HG02981 (cell line): ENCODE data around the gene CDKAL1.
"Not testable (repeated sequence)": the region's sequence is repeated elsewhere in the genome, so short reads cannot be mapped to it uniquely, and the experiment has no call there.

Experiments used
- ATAC-seq: cut with Tn5 transposase; IDR thresholded peaks from one replicate; pipeline ENCODE4 v1.9.1; 2021; ENCODE audit warnings: mild to moderate bottlenecking, moderate library complexity; ENCODE audit not compliant: unreplicated experiment

Gene CDKAL1

GRCh38 chr6:20732896-20733295, 198.6 kb downstream of the CDKAL1 start:
- no peak for ATAC-seq

- ATAC-seq, result no peak
Observed at GRCh38 chr6:20737912-20738311, 203.7 kb downstream of the CDKAL1 start.

GRCh38 chr6:20740088-20740487, 205.8 kb downstream of the CDKAL1 start:
- ATAC-seq, result no peak

GRCh38 chr6:20740727-20741126, 206.5 kb downstream of the CDKAL1 start:
- ATAC-seq, result no peak

GRCh38 chr6:20741490-20741889, 207.2 kb downstream of the CDKAL1 start:
- ATAC-seq, result no peak

GRCh38 chr6:20744911-20745557, 210.8 kb downstream of the CDKAL1 start:
- no peak for ATAC-seq

GRCh38 chr6:20746024-20746423, 211.8 kb downstream of the CDKAL1 start:
- no peak for ATAC-seq

- no peak for ATAC-seq
Observed at GRCh38 chr6:20746805-20747558, 212.7 kb downstream of the CDKAL1 start.

- no peak for ATAC-seq
Observed at GRCh38 chr6:20747991-20748390, 213.7 kb downstream of the CDKAL1 start.

GRCh38 chr6:20751293-20751935, 217.2 kb downstream of the CDKAL1 start:
- ATAC-seq, result no peak

- no peak for ATAC-seq
Observed at GRCh38 chr6:20755631-20756030, 221.4 kb downstream of the CDKAL1 start.

- not testable (repeated sequence) for ATAC-seq
Observed at GRCh38 chr6:20756584-20757147, 222.4 kb downstream of the CDKAL1 start.

GRCh38 chr6:20757761-20758160, 223.5 kb downstream of the CDKAL1 start:
- no peak for ATAC-seq

- ATAC-seq, result no peak
Observed at GRCh38 chr6:20763296-20763695, 229.0 kb downstream of the CDKAL1 start.

GRCh38 chr6:20769631-20770030, 235.4 kb downstream of the CDKAL1 start:
- no peak for ATAC-seq

GRCh38 chr6:20770773-20771172, 236.5 kb downstream of the CDKAL1 start:
- ATAC-seq, result no peak

- no peak for ATAC-seq
Observed at GRCh38 chr6:20771409-20771808, 237.2 kb downstream of the CDKAL1 start.

- ATAC-seq, result no peak
Observed at GRCh38 chr6:20773822-20774221, 239.6 kb downstream of the CDKAL1 start.

- no peak for ATAC-seq
Observed at GRCh38 chr6:20775981-20776380, 241.7 kb downstream of the CDKAL1 start.

GRCh38 chr6:20777801-20778200, 243.5 kb downstream of the CDKAL1 start:
- no peak for ATAC-seq

- no peak for ATAC-seq
Observed at GRCh38 chr6:20778459-20778858, 244.2 kb downstream of the CDKAL1 start.

GRCh38 chr6:20778912-20779311, 244.7 kb downstream of the CDKAL1 start:
- no peak for ATAC-seq
